ENCODE measurements around the gene RSF1. TPM values are rescaled to one million over a fixed set of nuclear protein-coding genes. Genes with fewer than 3 reads are reported as not detected.
"Not testable (repeated sequence)": the region's sequence is repeated elsewhere in the genome, so short reads cannot be mapped to it uniquely, and the experiment has no call there.

Gene RSF1
- total and polyA plus RNA-seq, 4 experiments from 2014 or later, result 13.0 to 106 (median 78.4) TPM

- ChIA-PET CTCF (ENCODE audit: partially characterized antibody) (no interaction called here), POLR2A (ENCODE audit: partially characterized antibody) (no interaction called here)
- H3K27ac Mint-ChIP-seq, result no peak overlapping the region
- Histone ChIP-seq H3K4me1 (ENCODE audit: insufficient read depth, low read length) (no peaks in the 10 kb centered on the region), H3K36me3 (ENCODE audit: insufficient read depth, low read length) (no peaks in the 10 kb centered on the region), H3K4me3 (ENCODE audit: low read length in 2 of 2) (no peak overlapping the region), H3K27ac (ENCODE audit: low read depth, low read length) (no peak overlapping the region), H3K27me3 (ENCODE audit: insufficient read depth, low read length) (no peaks in the 10 kb centered on the region), H3K9me3 (ENCODE audit: control insufficient read depth in 1 of 2, low read length in 2 of 2) (peaks cover 4 to 7% of the 10 kb centered on the region in 2 donors)
- no peaks in the 10 kb centered on the region for H3K27me3 Mint-ChIP-seq
- H3K4me1 Mint-ChIP-seq, result no peaks in the 10 kb centered on the region
- no peak for DNase-seq
- H3K9me3 Mint-ChIP-seq, result peaks cover 0 to 32% (median 15%) of the 10 kb centered on the region in 8 donors
- H3K4me3 Mint-ChIP-seq, result no peak overlapping the region
- H3K36me3 Mint-ChIP-seq, result peaks cover 56 to 65% of the 10 kb centered on the region in 2 donors
- intact Hi-C loops (cut with micrococcal nuclease), result no loop called here
Measured at GRCh38 chr11:77851503-77851902, 31.0 kb upstream of the RSF1 start.

- POLR2A ChIA-PET (ENCODE audit: partially characterized antibody); H3K4me1 Mint-ChIP-seq; H3K36me3 ChIP-seq (ENCODE audit: insufficient read depth, low read length); H3K27ac ChIP-seq (ENCODE audit: low read depth, low read length); H3K27me3 ChIP-seq (ENCODE audit: insufficient read depth, low read length); H3K4me3 ChIP-seq (ENCODE audit: low read length in 2 of 2); H3K27me3 Mint-ChIP-seq; CTCF ChIA-PET (ENCODE audit: partially characterized antibody); H3K4me3 Mint-ChIP-seq; H3K27ac Mint-ChIP-seq; intact Hi-C loops (cut with micrococcal nuclease); H3K9me3 ChIP-seq (ENCODE audit: control insufficient read depth in 1 of 2, low read length in 2 of 2); H3K4me1 ChIP-seq (ENCODE audit: insufficient read depth, low read length); DNase-seq: not testable (repeated sequence)
- Mint-ChIP-seq H3K9me3 (peaks cover 0 to 29% (median 17%) of the 10 kb centered on the region in 8 donors), H3K36me3 (peaks cover 47 to 67% of the 10 kb centered on the region in 2 donors)
Measured at GRCh38 chr11:77843700-77844099, 23.2 kb upstream of the RSF1 start.

GRCh38 chr11:77842441-77843121 is 22.1 kb upstream of the RSF1 start:
- Histone ChIP-seq H3K27me3 (ENCODE audit: insufficient read depth, low read length) (no peaks in the 10 kb centered on the region), H3K9me3 (ENCODE audit: control insufficient read depth in 1 of 2, low read length in 2 of 2) (no peaks in the 10 kb centered on the region), H3K4me1 (ENCODE audit: insufficient read depth, low read length) (no peaks in the 10 kb centered on the region), H3K4me3 (ENCODE audit: low read length in 2 of 2) (no peak overlapping the region), H3K36me3 (ENCODE audit: insufficient read depth, low read length) (no peaks in the 10 kb centered on the region), H3K27ac (ENCODE audit: low read depth, low read length) (no peak overlapping the region)
- Mint-ChIP-seq H3K27ac (peak overlapping the region in 1 of 7 donors; percentile 31), H3K4me3 (no peak overlapping the region), H3K27me3 (no peaks in the 10 kb centered on the region), H3K9me3 (peaks cover 0 to 29% (median 17%) of the 10 kb centered on the region in 8 donors), H3K36me3 (peaks cover 41 to 61% of the 10 kb centered on the region in 2 donors), H3K4me1 (no peaks in the 10 kb centered on the region)
- ChIA-PET POLR2A (ENCODE audit: partially characterized antibody) (no interaction called here), CTCF (ENCODE audit: partially characterized antibody) (no interaction called here)
- no peak for DNase-seq
- intact Hi-C loops (cut with micrococcal nuclease), result no loop called here

- H3K4me1 Mint-ChIP-seq, result peaks cover 0 to 5% (median 2%) of the 10 kb centered on the region in 4 donors
- Histone ChIP-seq H3K9me3 (ENCODE audit: control insufficient read depth in 1 of 2, low read length in 2 of 2) (no peaks in the 10 kb centered on the region), H3K4me3 (ENCODE audit: low read length in 2 of 2) (no peak overlapping the region), H3K27ac (ENCODE audit: low read depth, low read length) (no peak overlapping the region), H3K27me3 (ENCODE audit: insufficient read depth, low read length) (no peaks in the 10 kb centered on the region), H3K36me3 (ENCODE audit: insufficient read depth, low read length) (no peaks in the 10 kb centered on the region), H3K4me1 (ENCODE audit: insufficient read depth, low read length) (no peaks in the 10 kb centered on the region)
- H3K9me3 Mint-ChIP-seq, result no peaks in the 10 kb centered on the region
- intact Hi-C loops (cut with micrococcal nuclease), result no loop called here
- no peak overlapping the region for H3K4me3 Mint-ChIP-seq
- POLR2A ChIA-PET (ENCODE audit: partially characterized antibody), result no interaction called here
- H3K36me3 Mint-ChIP-seq, result peaks cover 0 to 4% of the 10 kb centered on the region in 2 donors
- CTCF ChIA-PET (ENCODE audit: partially characterized antibody), result no interaction called here
- no peak for DNase-seq
- peak overlapping the region in 2 of 7 donors; percentile 29 to 74 for H3K27ac Mint-ChIP-seq
- no peaks in the 10 kb centered on the region for H3K27me3 Mint-ChIP-seq
Measured at GRCh38 chr11:77833302-77833701, 12.8 kb upstream of the RSF1 start.

- H3K27me3 ChIP-seq (ENCODE audit: insufficient read depth, low read length), result no peaks in the 10 kb centered on the region
- POLR2A ChIA-PET (ENCODE audit: partially characterized antibody), result interaction anchor here (0.8 kb wide), 1 partner anchor 10 kb away, joined by 4 read pairs; no protein-coding TSS in a partner anchor
- DNase-seq, result no peak
- no peak overlapping the region for H3K4me3 ChIP-seq (ENCODE audit: low read length in 2 of 2)
- Mint-ChIP-seq H3K36me3 (peaks cover 0 to 4% of the 10 kb centered on the region in 2 donors), H3K4me1 (peaks cover 0 to 5% (median 2%) of the 10 kb centered on the region in 4 donors), H3K27me3 (no peaks in the 10 kb centered on the region), H3K27ac (no peak overlapping the region), H3K9me3 (no peaks in the 10 kb centered on the region), H3K4me3 (no peak overlapping the region)
- H3K9me3 ChIP-seq (ENCODE audit: control insufficient read depth in 1 of 2, low read length in 2 of 2), result no peaks in the 10 kb centered on the region
- intact Hi-C loops (cut with micrococcal nuclease), result no loop called here
- H3K36me3 ChIP-seq (ENCODE audit: insufficient read depth, low read length), result no peaks in the 10 kb centered on the region
- H3K27ac ChIP-seq (ENCODE audit: low read depth, low read length), result no peak overlapping the region
- no peaks in the 10 kb centered on the region for H3K4me1 ChIP-seq (ENCODE audit: insufficient read depth, low read length)
- CTCF ChIA-PET (ENCODE audit: partially characterized antibody), result interaction anchor here (1.1 kb wide), 1 partner anchor 217 kb away, joined by 3 read pairs; no protein-coding TSS in a partner anchor
Measured at GRCh38 chr11:77828926-77829325, 8.4 kb upstream of the RSF1 start.

GRCh38 chr11:77823775-77824174 is 3.3 kb upstream of the RSF1 start:
- Histone ChIP-seq H3K36me3 (ENCODE audit: insufficient read depth, low read length) (no peaks in the 10 kb centered on the region), H3K9me3 (ENCODE audit: control insufficient read depth in 1 of 2, low read length in 2 of 2) (no peaks in the 10 kb centered on the region), H3K27me3 (ENCODE audit: insufficient read depth, low read length) (no peaks in the 10 kb centered on the region), H3K4me3 (ENCODE audit: low read length in 2 of 2) (no peak overlapping the region), H3K27ac (ENCODE audit: low read depth, low read length) (no peak overlapping the region), H3K4me1 (ENCODE audit: insufficient read depth, low read length) (peaks cover 16% of the 10 kb centered on the region)
- H3K4me3 Mint-ChIP-seq, result no peak overlapping the region
- H3K27me3 Mint-ChIP-seq, result no peaks in the 10 kb centered on the region
- H3K4me1 Mint-ChIP-seq, result peaks cover 13 to 24% (median 16%) of the 10 kb centered on the region in 4 donors
- intact Hi-C loops (cut with micrococcal nuclease), result no loop called here
- no peak for DNase-seq
- ChIA-PET CTCF (ENCODE audit: partially characterized antibody) (interaction anchor here (0.6 to 1.9 kb wide), 2 partner anchors 89 to 176 kb away, joined by 3 to 4 read pairs; no protein-coding TSS in a partner anchor), POLR2A (ENCODE audit: partially characterized antibody) (interaction anchor here (1.1 kb wide), 1 partner anchor 171 kb away, joined by 3 read pairs; the partner anchor contains the start of gene INTS4)
- H3K9me3 Mint-ChIP-seq, result no peaks in the 10 kb centered on the region
- H3K27ac Mint-ChIP-seq, result no peak overlapping the region
- peaks cover 0 to 20% of the 10 kb centered on the region in 2 donors for H3K36me3 Mint-ChIP-seq

- DNase-seq; H3K27ac ChIP-seq (ENCODE audit: low read depth, low read length); H3K9me3 Mint-ChIP-seq; H3K27me3 Mint-ChIP-seq; H3K9me3 ChIP-seq (ENCODE audit: control insufficient read depth in 1 of 2, low read length in 2 of 2); H3K36me3 ChIP-seq (ENCODE audit: insufficient read depth, low read length); H3K27me3 ChIP-seq (ENCODE audit: insufficient read depth, low read length); H3K4me3 Mint-ChIP-seq; H3K4me3 ChIP-seq (ENCODE audit: low read length in 2 of 2); intact Hi-C loops (cut with micrococcal nuclease): not testable (repeated sequence)
- H3K27ac Mint-ChIP-seq, result peak overlapping the region in 1 of 7 donors; percentile 96
- peaks cover 21 to 38% (median 27%) of the 10 kb centered on the region in 4 donors for H3K4me1 Mint-ChIP-seq
- peaks cover 32% of the 10 kb centered on the region for H3K4me1 ChIP-seq (ENCODE audit: insufficient read depth, low read length)
- ChIA-PET CTCF (ENCODE audit: partially characterized antibody) (interaction anchor here (0.7 kb wide), 1 partner anchor 294 kb away, joined by 3 read pairs; no protein-coding TSS in a partner anchor), POLR2A (ENCODE audit: partially characterized antibody) (interaction anchor here (1.4 to 4.0 kb wide), 2 partner anchors 173 to 317 kb away, joined by 3 to 62 read pairs; partner anchors contain the start of genes ALG8 and INTS4)
- peaks cover 0 to 20% of the 10 kb centered on the region in 2 donors for H3K36me3 Mint-ChIP-seq
Measured at GRCh38 chr11:77822126-77822525, 1.6 kb upstream of the RSF1 start.

Measured in CD4-positive, alpha-beta memory T cell (primary cell).